Tibial artery (tissue), 4 donors: ENCODE results near the gene PRSS53.

Source experiments
- DNase-seq, 2 donors: peaks; one replicate each; pipeline ENCODE4 v3.0.0-alpha.2; 2019
- H3K27ac ChIP-seq, 2 donors: fragments of 200-600 bp; sonication (generic) in 1 of 2; 1 replicate in 1 of 2; 2 replicates in 1 of 2; pipeline ENCODE4 v1.5.1; 2018 to 2019; ENCODE audit warnings: mild to moderate bottlenecking in 1 of 2
- H3K27me3 ChIP-seq, 2 donors: fragments of 200-600 bp; sonication (generic) in 1 of 2; one replicate each; pipeline versions ENCODE4 v1.5.1 to v1.6.0; 2016 to 2019
- H3K36me3 ChIP-seq, 3 donors: fragments of 200-600 bp; sonication (generic) in 2 of 3; one replicate each; pipeline ENCODE4 v1.5.1; 2016 to 2019; ENCODE audit warnings: mild to moderate bottlenecking in 2 of 3
- H3K4me1 ChIP-seq, 4 donors: fragments of 200-600 bp; sonication (generic) in 2 of 4; 1 replicate in 3 of 4; 2 replicates in 1 of 4; pipeline ENCODE4 v1.5.1; 2016 to 2019
- H3K4me3 ChIP-seq, 2 donors: fragments of 200-600 bp; sonication (generic) in 1 of 2; 1 replicate in 1 of 2; 2 replicates in 1 of 2; pipeline ENCODE4 v1.5.1; 2018 to 2019; ENCODE audit warnings: mild to moderate bottlenecking in 2 of 2
- H3K9me3 ChIP-seq, 3 donors: fragments of 200-600 bp; sonication (generic) in 1 of 3; one replicate each; pipeline ENCODE4 v1.5.1; 2016 to 2019
- intact Hi-C: fragments of 100-400 bp; cut with DNase I; formaldehyde crosslinking; loops from one replicate; pipeline ENCODE4 v1.15.0; 2023; ENCODE audit warnings: low total_unique reads
- TF ChIP-seq, protein P1 (sequence below), 2 experiments: fragments of 200-600 bp in 1 of 2; fragments of 450-650 bp in 1 of 2; IDR thresholded peaks; one replicate each; pipeline ENCODE4 v1.5.1; 2017 to 2019; ENCODE audit warnings: antibody characterized with exemption in 2 of 2, mild to moderate bottlenecking in 1 of 2, moderate library complexity in 1 of 2

PRSS53 gene

GRCh38 chr16:31125844-31126243 lies 37.1 kb upstream of the PRSS53 start:
- H3K36me3 ChIP-seq: peaks cover 65 to 94% (median 78%) of the 10 kb centered on the region in 3 donors
- no peak overlapping the region for H3K27ac ChIP-seq
- DNase-seq: no peak
- H3K27me3 ChIP-seq: no peaks in the 10 kb centered on the region
- no peaks in the 10 kb centered on the region for H3K9me3 ChIP-seq
- no peak overlapping the region for H3K4me3 ChIP-seq
- H3K4me1 ChIP-seq: peaks cover 0 to 22% (median 0%) of the 10 kb centered on the region in 4 donors
- intact Hi-C loops: no loop called here
- TF ChIP-seq, protein P1, sequence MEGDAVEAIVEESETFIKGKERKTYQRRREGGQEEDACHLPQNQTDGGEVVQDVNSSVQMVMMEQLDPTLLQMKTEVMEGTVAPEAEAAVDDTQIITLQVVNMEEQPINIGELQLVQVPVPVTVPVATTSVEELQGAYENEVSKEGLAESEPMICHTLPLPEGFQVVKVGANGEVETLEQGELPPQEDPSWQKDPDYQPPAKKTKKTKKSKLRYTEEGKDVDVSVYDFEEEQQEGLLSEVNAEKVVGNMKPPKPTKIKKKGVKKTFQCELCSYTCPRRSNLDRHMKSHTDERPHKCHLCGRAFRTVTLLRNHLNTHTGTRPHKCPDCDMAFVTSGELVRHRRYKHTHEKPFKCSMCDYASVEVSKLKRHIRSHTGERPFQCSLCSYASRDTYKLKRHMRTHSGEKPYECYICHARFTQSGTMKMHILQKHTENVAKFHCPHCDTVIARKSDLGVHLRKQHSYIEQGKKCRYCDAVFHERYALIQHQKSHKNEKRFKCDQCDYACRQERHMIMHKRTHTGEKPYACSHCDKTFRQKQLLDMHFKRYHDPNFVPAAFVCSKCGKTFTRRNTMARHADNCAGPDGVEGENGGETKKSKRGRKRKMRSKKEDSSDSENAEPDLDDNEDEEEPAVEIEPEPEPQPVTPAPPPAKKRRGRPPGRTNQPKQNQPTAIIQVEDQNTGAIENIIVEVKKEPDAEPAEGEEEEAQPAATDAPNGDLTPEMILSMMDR (IDR thresholded peaks at IDR 0.05): no peak

GRCh38 chr16:31120129-31120528 lies 31.4 kb upstream of the PRSS53 start:
- TF ChIP-seq, protein P1 (IDR thresholded peaks at IDR 0.05): no peak
- no peak for DNase-seq
- peaks cover 36 to 60% (median 52%) of the 10 kb centered on the region in 3 donors for H3K36me3 ChIP-seq
- no peaks in the 10 kb centered on the region for H3K9me3 ChIP-seq
- no peak overlapping the region for H3K4me3 ChIP-seq
- H3K27me3 ChIP-seq: no peaks in the 10 kb centered on the region
- intact Hi-C loops: no loop called here
- H3K4me1 ChIP-seq: peaks cover 0 to 20% (median 15%) of the 10 kb centered on the region in 4 donors
- peak overlapping the region in 1 of 2 donors; percentile 96 for H3K27ac ChIP-seq

DNA sequence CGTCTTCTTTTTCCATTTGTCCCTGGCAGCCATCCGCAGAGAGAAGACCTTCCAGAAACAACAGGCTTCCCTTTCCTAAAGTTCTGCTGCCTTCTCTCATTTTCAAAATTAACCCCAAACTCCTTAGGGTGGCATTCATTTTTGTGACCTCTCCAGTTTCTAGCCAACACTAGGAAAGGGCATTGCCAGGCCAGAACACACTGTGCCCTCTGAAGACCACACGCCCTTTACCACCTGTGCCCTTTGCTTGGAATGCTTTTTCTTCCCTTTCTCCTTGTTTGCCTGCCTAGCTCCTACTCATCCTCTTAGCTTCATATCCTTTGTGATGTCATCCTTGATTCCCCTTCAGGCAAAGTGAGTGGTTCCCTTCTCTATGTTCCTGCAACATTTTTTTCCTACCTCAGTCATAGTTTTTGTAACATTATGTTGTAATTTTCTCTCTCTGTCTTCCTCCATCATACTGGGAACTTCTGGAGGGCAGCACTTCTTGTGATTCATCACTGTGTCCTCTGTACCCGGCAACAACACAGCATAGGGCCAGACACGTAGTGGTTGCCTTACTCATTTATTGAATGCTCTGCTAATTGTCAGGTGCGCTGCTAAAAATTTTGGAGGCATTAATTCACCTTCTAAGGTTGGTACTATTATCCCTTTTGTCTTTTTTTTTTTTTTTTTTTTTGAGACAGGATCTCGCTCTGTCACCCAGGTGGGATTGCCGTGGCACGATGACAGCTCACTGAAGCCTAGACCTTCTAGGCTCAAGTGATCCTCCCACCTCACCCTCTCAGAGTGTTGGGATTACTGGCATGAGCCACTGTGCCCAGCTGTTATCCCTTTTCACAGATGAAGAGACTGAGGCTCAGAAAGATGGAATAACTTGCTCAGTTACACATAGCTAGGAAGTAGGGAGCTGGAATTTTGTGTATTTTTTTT lies 29.7 kb upstream of the PRSS53 start:
- no peaks in the 10 kb centered on the region for H3K27me3 ChIP-seq
- H3K4me1 ChIP-seq: peaks cover 0 to 23% (median 15%) of the 10 kb centered on the region in 4 donors
- DNase-seq: no peak
- intact Hi-C loops: no loop called here
- TF ChIP-seq, protein P1 (IDR thresholded peaks at IDR 0.05): no peak
- H3K4me3 ChIP-seq: peak overlapping the region; percentile 75 to 84
- peak overlapping the region; percentile 92 to 96 for H3K27ac ChIP-seq
- H3K9me3 ChIP-seq: no peaks in the 10 kb centered on the region
- H3K36me3 ChIP-seq: peaks cover 36 to 46% (median 36%) of the 10 kb centered on the region in 3 donors

DNA sequence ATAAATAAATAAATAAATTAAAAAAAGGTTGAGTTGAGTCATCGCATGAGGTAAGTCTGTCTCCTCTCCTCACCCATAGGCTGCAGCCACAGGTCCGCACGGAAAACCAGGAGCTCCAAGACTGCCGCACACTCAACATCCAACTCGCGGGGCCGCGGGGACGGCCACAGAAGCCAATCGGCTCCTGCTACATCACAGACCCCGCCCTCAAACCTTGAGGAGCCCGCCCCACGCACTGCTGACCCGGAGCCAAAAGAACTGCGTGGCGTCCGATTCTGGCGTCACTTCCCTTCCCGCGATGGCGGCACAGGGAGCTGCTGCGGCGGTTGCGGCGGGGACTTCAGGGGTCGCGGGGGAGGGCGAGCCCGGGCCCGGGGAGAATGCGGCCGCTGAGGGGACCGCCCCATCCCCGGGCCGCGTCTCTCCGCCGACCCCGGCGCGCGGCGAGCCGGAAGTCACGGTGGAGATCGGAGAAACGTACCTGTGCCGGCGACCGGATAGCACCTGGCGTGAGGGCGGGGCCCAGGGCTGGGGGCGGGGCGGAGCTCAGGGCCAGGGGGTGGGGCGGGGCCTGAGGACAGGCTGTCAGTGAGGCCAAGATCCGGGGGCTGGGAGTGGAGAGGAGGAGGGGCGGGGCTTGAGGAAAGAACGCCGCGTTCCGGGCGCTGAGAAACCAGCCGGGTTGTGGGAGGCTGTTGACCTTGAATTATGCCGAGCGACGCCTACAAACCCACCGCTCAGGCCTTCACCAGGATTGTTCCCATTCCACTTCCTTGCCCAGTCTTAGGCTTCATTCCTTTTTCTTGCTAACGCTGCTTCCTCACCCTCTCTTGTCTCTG lies 28.9 kb upstream of the PRSS53 start, which contains the start of gene KAT8:
TSS of gene KAT8 (plus strand) at position 281 of the 839 bp plus-strand sequence. CDS start at position 299, 18 bp downstream.
- Histone ChIP-seq H3K36me3 (peaks cover 27 to 43% (median 29%) of the 10 kb centered on the region in 3 donors), H3K4me3 (peak within 1 kb of the TSS; percentile 75 to 84), H3K27ac (peak within 1 kb of the TSS; percentile 92 to 96), H3K27me3 (no peaks in the 10 kb centered on the region), H3K4me1 (peaks cover 0 to 32% (median 15%) of the 10 kb centered on the region in 4 donors), H3K9me3 (no peaks in the 10 kb centered on the region)
- intact Hi-C loops: no loop called here
- DNase-seq: peak; percentile 98 to 99
- TF ChIP-seq, protein P1 (IDR thresholded peaks at IDR 0.05): no peak

DNA sequence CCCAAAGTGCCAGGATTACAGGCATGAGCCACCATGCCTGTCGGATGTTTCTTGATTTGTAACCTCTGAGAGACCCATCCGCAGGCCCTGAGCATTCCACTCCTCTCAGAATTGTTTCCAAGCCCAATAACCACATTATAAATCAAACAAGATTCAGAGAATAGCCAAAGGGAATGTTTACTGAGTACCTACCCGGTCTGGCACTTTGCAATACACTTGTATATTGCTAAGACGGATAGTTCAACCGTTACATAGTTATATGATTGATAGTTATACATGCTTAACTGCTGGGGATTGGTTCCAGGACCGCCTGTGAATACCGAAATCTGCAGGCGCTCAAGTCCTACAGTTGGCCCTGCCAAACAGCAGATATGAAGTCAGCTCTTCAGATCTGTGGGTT lies 25.7 kb upstream of the PRSS53 start:
- Histone ChIP-seq H3K4me3 (no peak overlapping the region), H3K36me3 (peaks cover 19 to 42% (median 33%) of the 10 kb centered on the region in 3 donors)
- intact Hi-C loops: no loop called here

More for the DNA sequence above, 25.7 kb upstream of the PRSS53 start:
- Histone ChIP-seq H3K27ac (no peak overlapping the region), H3K9me3 (no peaks in the 10 kb centered on the region), H3K27me3 (no peaks in the 10 kb centered on the region), H3K4me1 (peaks cover 0 to 40% (median 15%) of the 10 kb centered on the region in 4 donors)
- TF ChIP-seq, protein P1 (IDR thresholded peaks at IDR 0.05): no peak
- no peak for DNase-seq
